ENCODE results near the gene SSR1.

SSR1 gene

GRCh38 chr6:7255918-7256317 lies 57.1 kb downstream of the SSR1 start:
- no peak for DNase-seq

GRCh38 chr6:7254980-7255835 lies 57.8 kb downstream of the SSR1 start:
- DNase-seq = no peak

- DNase-seq = no peak
These were observed 60.6 kb downstream of the SSR1 start for GRCh38 chr6:7252390-7252789.

- no peak for DNase-seq
These were observed 61.2 kb downstream of the SSR1 start for GRCh38 chr6:7251646-7252260.

- DNase-seq = no peak
These were observed 62.2 kb downstream of the SSR1 start for GRCh38 chr6:7250812-7251211.

GRCh38 chr6:7249946-7250643 lies 62.9 kb downstream of the SSR1 start:
- no peak for DNase-seq

GRCh38 chr6:7249391-7249790 lies 63.6 kb downstream of the SSR1 start:
- no peak for DNase-seq

GRCh38 chr6:7247828-7248227 lies 65.2 kb downstream of the SSR1 start:
- DNase-seq = no peak

GRCh38 chr6:7247179-7247456 lies 65.9 kb downstream of the SSR1 start:
- no peak for DNase-seq

GRCh38 chr6:7246401-7247178 lies 66.4 kb downstream of the SSR1 start:
- no peak for DNase-seq

- no peak for DNase-seq
These were observed 67.2 kb downstream of the SSR1 start for GRCh38 chr6:7245668-7246393.

- DNase-seq = peak; percentile 54
These were observed 69.6 kb downstream of the SSR1 start for GRCh38 chr6:7243179-7243981.

- DNase-seq = no peak
These were observed 70.2 kb downstream of the SSR1 start for GRCh38 chr6:7242835-7243178.

GRCh38 chr6:7241709-7242645 lies 71.0 kb downstream of the SSR1 start:
- DNase-seq = no peak

GRCh38 chr6:7241160-7241559 lies 71.8 kb downstream of the SSR1 start:
- no peak for DNase-seq

GRCh38 chr6:7240351-7240750 lies 72.6 kb downstream of the SSR1 start:
- no peak for DNase-seq

- DNase-seq = no peak
These were observed 73.4 kb downstream of the SSR1 start for GRCh38 chr6:7239590-7239948.

- peak; percentile 89 for DNase-seq
These were observed 74.0 kb downstream of the SSR1 start for GRCh38 chr6:7238900-7239589.

GRCh38 chr6:7238526-7238899 lies 74.5 kb downstream of the SSR1 start:
- DNase-seq = no peak

- DNase-seq = no peak
These were observed 75.3 kb downstream of the SSR1 start for GRCh38 chr6:7237653-7238188.

Measured in activated CD4-positive, alpha-beta T cell treated with anti-CD3 and anti-CD28 coated beads for 48 hours (primary cell).